HepG2 (cell line): Measurements from ENCODE around the gene VPS25. TPM values are rescaled to one million over a fixed set of nuclear protein-coding genes. Genes with fewer than 3 reads are reported as not detected.
A peak's percentile ranks its signal among the peaks of the same experiment; 100 is the strongest.

Source experiments
- ATAC-seq: fragments of 200-7000 bp; cut with Tn5 transposase; 3 replicates; pipeline ENCODE4 v1.9.1; 2020; ENCODE audit warnings: mild to moderate bottlenecking, moderate library complexity
- BruUV-seq: library from RNA; stranded (reverse); fragments of 400-500 nt; replicated peaks from 2 replicates; lab custom pipeline; 2021; lab: Mats Ljungman, UMichigan
- CTCF ChIA-PET: fragments of 300-600 bp; formaldehyde crosslinking; extraction: SDS; loops from one replicate; lab custom pipeline; 2021; ENCODE audit warnings: low total read pairs, inconsistent platforms, low intra/inter-chr PET ratio; lab: Yijun Ruan, JAX
- POLR2A ChIA-PET: fragments of 350-600 bp; sonication (Branson Sonifier 250); formaldehyde crosslinking; loops from one replicate; lab custom pipeline; 2020; ENCODE audit warnings: antibody characterized with exemption, inconsistent platforms; lab: Yijun Ruan, JAX
- DNase-seq: peaks from one replicate; pipeline ENCODE4 v3.0.0-alpha.2; 2015; ENCODE audit warnings: low spot score
- FAIRE-seq: peaks from 3 replicates; lab custom pipeline; 2011; peaks lifted over from hg19 to GRCh38; lab: Jason Lieb, UNC
- H2AFZ ChIP-seq: one replicate; pipeline ENCODE4 v1.6.1; 2011; ENCODE audit warnings: low read length, inconsistent platforms
- H3K27ac ChIP-seq: fragments of 300-600 bp; 3 replicates; pipeline ENCODE4 v1.8.0; 2011; ENCODE audit warnings: mixed run types, mild to moderate bottlenecking, mixed read lengths, low read length, inconsistent platforms; ENCODE audit not compliant: insufficient read depth; ENCODE audit errors: extremely low read length
- H3K27me3 ChIP-seq, 2 experiments: fragments of 200-600 bp in 1 of 2; 2 replicates in 1 of 2; 3 replicates in 1 of 2; pipeline versions ENCODE4 v1.6.0 to v1.8.0; 2011; ENCODE audit warnings: low read length in 2 of 2, mild to moderate bottlenecking in 2 of 2, moderate library complexity in 2 of 2, inconsistent platforms in 1 of 2; ENCODE audit not compliant: insufficient read depth in 2 of 2, control insufficient read depth in 1 of 2
- H3K36me3 ChIP-seq, 2 experiments: fragments of 200-600 bp in 1 of 2; replicated peaks in 1 of 2; 2 replicates in 1 of 2; 3 replicates in 1 of 2; pipeline versions ENCODE4 v1.5.1 to v1.8.0; 2011; ENCODE audit warnings: low read length in 2 of 2, inconsistent platforms in 1 of 2; ENCODE audit not compliant: insufficient read depth in 2 of 2, control insufficient read depth in 1 of 2
- H3K4me1 ChIP-seq: 2 replicates; pipeline ENCODE4 v1.5.1; 2012; ENCODE audit warnings: low read length, inconsistent platforms; ENCODE audit not compliant: insufficient read depth
- H3K4me2 ChIP-seq: 2 replicates; pipeline ENCODE4 v1.6.0; 2011; ENCODE audit warnings: low read depth, low read length, inconsistent platforms
- H3K4me3 ChIP-seq, 3 experiments: fragments of 200-600 bp in 1 of 3; sonication (generic), shearing (Covaris generic) in 1 of 3; replicated peaks in 1 of 3; 2 replicates each; pipeline ENCODE4 v1.5.1; 2011 to 2016; ENCODE audit warnings: low read length in 3 of 3, inconsistent platforms in 2 of 3, low read depth in 2 of 3, mild to moderate bottlenecking in 2 of 3, control low read depth in 1 of 3, mixed read lengths in 1 of 3; ENCODE audit not compliant: insufficient read depth in 1 of 3
- H3K79me2 ChIP-seq: one replicate; pipeline ENCODE4 v1.6.1; 2011; ENCODE audit warnings: low read length, inconsistent platforms; ENCODE audit not compliant: insufficient read depth
- H3K9ac ChIP-seq: 2 replicates; pipeline ENCODE4 v1.6.0; 2011; ENCODE audit warnings: mild to moderate bottlenecking, low read depth, low read length, inconsistent platforms; ENCODE audit not compliant: insufficient read depth
- H3K9me3 ChIP-seq: 2 replicates; pipeline ENCODE4 v1.5.1; 2012; ENCODE audit warnings: mild to moderate bottlenecking, low read length
- H4K20me1 ChIP-seq: 2 replicates; pipeline ENCODE4 v1.6.0; 2011; ENCODE audit warnings: inconsistent platforms, mild to moderate bottlenecking, low read length, moderate library complexity; ENCODE audit not compliant: insufficient read depth
- ATF4 ChIP-seq, 2 experiments: fragments of 450-650 bp in 1 of 2; sonication (generic) in 1 of 2; formaldehyde crosslinking; IDR thresholded peaks; 2 replicates each; pipeline versions ENCODE4 v1.5.0 to v1.8.0; 2020 to 2022; ENCODE audit warnings: mild to moderate bottlenecking in 1 of 2, missing genetic modification reagents in 1 of 2
- ATF5 ChIP-seq: sonication (generic); formaldehyde crosslinking; IDR thresholded peaks from 2 replicates; pipeline ENCODE4 v1.4.0; 2020; ENCODE audit warnings: mild to moderate bottlenecking, low read depth, missing genetic modification reagents
- EEA1 ChIP-seq: sonication (generic); formaldehyde crosslinking; IDR thresholded peaks from 2 replicates; pipeline ENCODE4 v1.5.1; 2020; ENCODE audit warnings: mild to moderate bottlenecking, missing genetic modification reagents, borderline replicate concordance
- FLYWCH1 ChIP-seq: sonication (generic); formaldehyde crosslinking; IDR thresholded peaks from 2 replicates; pipeline ENCODE4 v1.8.1; 2023; ENCODE audit warnings: mild to moderate bottlenecking, missing genetic modification reagents
- JUNB ChIP-seq: sonication (generic); formaldehyde crosslinking; IDR thresholded peaks from 2 replicates; pipeline ENCODE4 v1.8.0; 2022; ENCODE audit warnings: missing genetic modification reagents, mild to moderate bottlenecking, borderline replicate concordance
- PLRG1 ChIP-seq: fragments of 450-650 bp; conservative IDR thresholded peaks from 2 replicates; pipeline ENCODE4 v1.6.1; 2016
- POGK ChIP-seq: sonication (generic); formaldehyde crosslinking; conservative IDR thresholded peaks from 2 replicates; pipeline ENCODE4 v1.8.0; 2022; ENCODE audit warnings: mild to moderate bottlenecking, moderate library complexity, missing genetic modification reagents
- RAD51 ChIP-seq: fragments of 450-650 bp; IDR thresholded peaks from 2 replicates; pipeline ENCODE4 v1.6.1; 2016; ENCODE audit warnings: borderline replicate concordance
- SALL1 ChIP-seq: sonication (generic); formaldehyde crosslinking; IDR thresholded peaks from 2 replicates; pipeline ENCODE4 v1.8.0; 2022; ENCODE audit warnings: mild to moderate bottlenecking, missing genetic modification reagents
- SNAPC2 ChIP-seq: sonication (generic); formaldehyde crosslinking; IDR thresholded peaks from 2 replicates; pipeline ENCODE4 v1.8.1; 2022; ENCODE audit warnings: mild to moderate bottlenecking, missing genetic modification reagents
- TEAD3 ChIP-seq: optimal IDR thresholded peaks from 2 replicates; pipeline ENCODE3; 2016; ENCODE audit warnings: borderline replicate concordance
- ZNF296 ChIP-seq: sonication (generic); formaldehyde crosslinking; conservative IDR thresholded peaks from 2 replicates; pipeline ENCODE4 v1.5.0; 2020; ENCODE audit warnings: mild to moderate bottlenecking, missing genetic modification reagents
- ZNF484 ChIP-seq: sonication (generic); formaldehyde crosslinking; IDR thresholded peaks from 2 replicates; pipeline ENCODE4 v1.5.1; 2020; ENCODE audit warnings: mild to moderate bottlenecking, low read depth, missing genetic modification reagents, borderline replicate concordance
- ZNF549 ChIP-seq: sonication (generic); formaldehyde crosslinking; IDR thresholded peaks from 2 replicates; pipeline ENCODE4 v1.5.0; 2020; ENCODE audit warnings: missing genetic modification reagents
- ZNF644 ChIP-seq: IDR thresholded peaks from 2 replicates; pipeline ENCODE4 v1.6.1; 2016; ENCODE audit warnings: low read depth
- WGBS: methylation state at CpG from one replicate; pipeline ENCODE4 v1.1.6; 2017; ENCODE audit warnings: low lambda C conversion rate; 5-methylcytosine and 5-hydroxymethylcytosine counted together
- in situ Hi-C: cut with HindIII; loops from 2 replicates; pipeline ENCODE4 v1.10.0; 2017; ENCODE audit warnings: low pct_unique_long_range_greater_than_20kb; ENCODE audit not compliant: extremely low pct_ligation_motif_present
- intact Hi-C: fragments of 100-400 bp; cut with micrococcal nuclease; formaldehyde crosslinking; loops from one replicate; pipeline ENCODE4 v1.10.0; 2022; ENCODE audit not compliant: unreplicated experiment
- polyA plus RNA-seq, 8 experiments: library from polyadenylated mRNA; depleted of rRNA in 3 of 8; stranded (reverse) in 7 of 8; unstranded in 1 of 8; fragments of >200 nt; fragmentation: Illumina TruSeq in 4 of 8; extraction: Trizol in 4 of 8; gene quantifications; 2 replicates each; pipeline versions ENCODE4 v1.2.1 to v1.2.3, GENCODE V29; 2011 to 2016; ENCODE audit warnings: low read depth in 4 of 8, missing spikeins in 1 of 8, mixed read lengths in 1 of 8; ENCODE audit not compliant: insufficient read depth in 1 of 8
- total RNA-seq, 5 experiments: library from RNA; depleted of rRNA; stranded (reverse); fragments of >200 nt; fragmentation: Illumina TruSeq; extraction: Trizol; gene quantifications; 2 replicates each; pipeline ENCODE4 v1.2.3, GENCODE V29; 2016; ENCODE audit warnings: low read depth in 1 of 5
- TF ChIP-seq, protein P1 (sequence below), 2 experiments: sonication (generic) in 1 of 2; formaldehyde crosslinking in 1 of 2; IDR thresholded peaks; 2 replicates each; pipeline versions ENCODE4 v1.4.0 to v1.6.1; 2018 to 2020; ENCODE audit warnings: missing genetic modification reagents in 2 of 2, borderline replicate concordance in 1 of 2, low read depth in 1 of 2, mild to moderate bottlenecking in 1 of 2, missing biosample characterization in 1 of 2

VPS25 gene
- total and polyA plus RNA-seq, 2 of the 13 experiments (the other 11 are each of a cell fraction or from before 2014, with no cell fraction given): 161 to 249 TPM

DNA sequence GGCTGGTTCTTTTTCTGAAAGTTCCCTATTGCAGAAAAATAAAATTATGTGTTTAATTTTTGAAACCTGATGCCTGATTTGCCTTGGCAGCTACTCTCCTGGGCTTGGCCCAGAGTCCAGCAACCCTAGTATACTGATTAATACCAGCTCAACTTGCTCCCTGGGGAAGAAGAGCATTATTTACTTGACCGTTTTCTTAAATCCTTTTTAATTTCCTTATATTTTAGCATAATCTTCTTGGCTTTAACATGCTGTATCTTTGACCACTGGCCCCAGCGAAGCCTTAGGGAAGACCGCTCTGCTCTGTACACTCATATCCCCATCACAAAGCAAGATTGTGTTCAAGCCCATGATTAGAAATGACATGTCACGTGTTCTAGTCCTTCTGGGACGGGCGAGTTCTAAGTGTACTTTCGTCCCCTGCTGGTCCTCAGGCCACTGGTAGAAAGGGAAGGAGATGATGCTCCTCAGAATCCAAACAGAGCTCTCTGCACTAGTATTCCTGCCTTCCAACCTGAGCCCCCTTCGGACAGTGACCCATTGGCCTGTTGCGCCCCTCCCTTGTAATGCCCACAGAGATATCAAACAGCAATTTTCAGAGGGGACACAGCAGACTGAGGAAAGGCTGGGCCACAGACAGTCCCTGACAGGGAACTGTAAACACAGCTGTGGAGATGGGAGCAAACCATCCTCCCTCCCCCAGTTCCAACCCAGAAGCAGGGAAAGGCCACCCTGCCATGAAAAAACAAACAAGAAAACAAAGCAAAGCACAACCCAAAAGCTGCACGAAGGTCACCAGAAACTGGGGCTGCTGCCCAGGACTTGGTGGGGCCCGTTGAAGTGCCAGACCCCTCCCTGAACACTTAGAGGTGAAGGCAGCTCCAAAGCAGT is 24.1 kb upstream of the VPS25 start:
- CTCF ChIA-PET: no interaction called here
- FAIRE-seq: peak; percentile 64
- Histone ChIP-seq H3K27me3 (no peaks in the 10 kb centered on the region), H3K4me3 (peak overlapping the region in 2 of 3 experiments; percentile 10 to 44; a peak in 2 of 6 replicates), H3K79me2 (peaks cover 2% of the 10 kb centered on the region), H4K20me1 (no peaks in the 10 kb centered on the region), H2AFZ (no peak overlapping the region), H3K4me2 (peak overlapping the region; percentile 78), H3K9me3 (no peaks in the 10 kb centered on the region), H3K4me1 (peaks cover 49% of the 10 kb centered on the region), H3K9ac (peak overlapping the region; percentile 29; the same call in 1 of the 2 replicates), H3K36me3 (no peaks in the 10 kb centered on the region), H3K27ac (no peak overlapping the region)
- no peak for DNase-seq
- peak; percentile 13; the same call in 2 of the 3 replicates for ATAC-seq
- WGBS: 21% methylated on average over 10 of the region's 11 CpGs
- in situ Hi-C loops (no loop called here), intact Hi-C loops (no loop called here)
- POLR2A ChIA-PET: interaction anchor here (0.7 to 4.4 kb wide), 23 partner anchors 10 to 213 kb away, joined by 3 to 45 read pairs (median 4); partner anchors contain the start of genes BECN1, CNTD1, COA3 and NAGLU
- no TSS peak for BruUV-seq
- TF ChIP-seq, protein P1, sequence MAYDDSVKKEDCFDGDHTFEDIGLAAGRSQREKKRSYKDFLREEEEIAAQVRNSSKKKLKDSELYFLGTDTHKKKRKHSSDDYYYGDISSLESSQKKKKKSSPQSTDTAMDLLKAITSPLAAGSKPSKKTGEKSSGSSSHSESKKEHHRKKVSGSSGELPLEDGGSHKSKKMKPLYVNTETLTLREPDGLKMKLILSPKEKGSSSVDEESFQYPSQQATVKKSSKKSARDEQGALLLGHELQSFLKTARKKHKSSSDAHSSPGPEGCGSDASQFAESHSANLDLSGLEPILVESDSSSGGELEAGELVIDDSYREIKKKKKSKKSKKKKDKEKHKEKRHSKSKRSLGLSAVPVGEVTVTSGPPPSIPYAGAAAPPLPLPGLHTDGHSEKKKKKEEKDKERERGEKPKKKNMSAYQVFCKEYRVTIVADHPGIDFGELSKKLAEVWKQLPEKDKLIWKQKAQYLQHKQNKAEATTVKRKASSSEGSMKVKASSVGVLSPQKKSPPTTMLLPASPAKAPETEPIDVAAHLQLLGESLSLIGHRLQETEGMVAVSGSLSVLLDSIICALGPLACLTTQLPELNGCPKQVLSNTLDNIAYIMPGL (CRISPR knock-in tag; IDR thresholded peaks at IDR 0.05; ENCODE audit: borderline replicate concordance in 1 of 2, low read depth in 1 of 2): no peak
- TF ChIP-seq TEAD3 (CRISPR knock-in tag) (no peak), SALL1 (CRISPR knock-in tag) (peak; percentile 45; the same call in 1 of the 2 replicates), JUNB (CRISPR knock-in tag) (no peak), RAD51 (peak; percentile 69; the same call in 1 of the 2 replicates), ZNF296 (CRISPR knock-in tag) (no peak), ATF4 (CRISPR knock-in tag; IDR thresholded peaks at IDR 0.05) (no peak), POGK (CRISPR knock-in tag) (no peak), ATF5 (no peak), FLYWCH1 (CRISPR knock-in tag) (no peak), ZNF484 (CRISPR knock-in tag) (no peak), ZNF549 (CRISPR knock-in tag) (no peak), PLRG1 (no peak), ZNF644 (no peak), SNAPC2 (CRISPR knock-in tag) (no peak), EEA1 (CRISPR knock-in tag) (no peak)
